OCI-LY3 (cell line): ENCODE data around the gene TBK1.

Experiments used
- H2AFZ ChIP-seq: fragments of 200-600, 300-600 bp; shearing (Covaris generic); 2 replicates; pipeline ENCODE4 v1.6.0; 2014; ENCODE audit warnings: antibody characterized with exemption, low read depth, low read length
- H3K27ac ChIP-seq: fragments of 200-600, 300-600 bp; sonication (generic); 2 replicates; pipeline ENCODE4 v1.5.1; 2014; ENCODE audit warnings: mild to moderate bottlenecking, low read length, moderate library complexity, mixed read lengths
- H3K27me3 ChIP-seq: fragments of 200-600, 300-600 bp; sonication (generic); 2 replicates; pipeline ENCODE4 v1.6.1; 2014; ENCODE audit warnings: low read depth, low read length, mixed read lengths
- H3K36me3 ChIP-seq: fragments of 200-600, 300-600 bp; sonication (generic); replicated peaks from 2 replicates; pipeline ENCODE3; 2014; ENCODE audit warnings: low read depth, low read length, mixed read lengths
- H3K4me1 ChIP-seq: fragments of 300-600, 200-600 bp; sonication (generic); 2 replicates; pipeline ENCODE4 v1.6.1; 2014; ENCODE audit warnings: low read length, mixed read lengths
- H3K4me2 ChIP-seq: fragments of 200-600, 300-600 bp; sonication (generic); 2 replicates; pipeline ENCODE4 v1.6.1; 2014; ENCODE audit warnings: low read length, mixed read lengths
- H3K4me3 ChIP-seq: fragments of 300-600, 200-600 bp; sonication (generic); 2 replicates; pipeline ENCODE4 v1.5.1; 2014; ENCODE audit warnings: antibody characterized with exemption, mild to moderate bottlenecking, low read length, moderate library complexity
- H3K79me2 ChIP-seq: fragments of 300-600, 200-600 bp; shearing (Covaris generic); 2 replicates; pipeline ENCODE4 v1.6.1; 2014; ENCODE audit warnings: mild to moderate bottlenecking, low read length, mixed read lengths
- H3K9ac ChIP-seq: fragments of 300-600, 200-600 bp; shearing (Covaris generic); 2 replicates; pipeline ENCODE4 v1.6.0; 2014; ENCODE audit warnings: mild to moderate bottlenecking, low read length, moderate library complexity
- H3K9me3 ChIP-seq: fragments of 200-600, 300-600 bp; shearing (Covaris generic); 2 replicates; pipeline ENCODE4 v1.6.1; 2014; ENCODE audit warnings: low read length, mixed read lengths; ENCODE audit not compliant: insufficient read depth
- H4K20me1 ChIP-seq: fragments of 200-600, 300-600 bp; sonication (generic); 2 replicates; pipeline ENCODE4 v1.6.1; 2016; ENCODE audit warnings: low read length, mixed read lengths; ENCODE audit not compliant: insufficient read depth
- CTCF ChIP-seq: fragments of 200-600, 300-600 bp; sonication (generic); IDR thresholded peaks from 2 replicates; pipeline ENCODE4 v1.5.1; 2014; ENCODE audit warnings: antibody characterized with exemption, low read length, low read depth
- EZH2phosphoT487 ChIP-seq: fragments of 200-600 bp; shearing (Covaris generic); IDR thresholded peaks from 2 replicates; pipeline ENCODE4 v1.6.1; 2018; ENCODE audit warnings: antibody characterized with exemption, mixed run types, low read depth

TBK1 gene

GRCh38 chr12:64473176-64473575, 21.3 kb downstream of the TBK1 start:
- Histone ChIP-seq H3K27ac (no peak overlapping the region), H3K4me2 (no peak overlapping the region), H2AFZ (no peak overlapping the region), H3K27me3 (no peaks in the 10 kb centered on the region), H3K79me2 (peaks cover 27% of the 10 kb centered on the region), H3K9ac (no peak overlapping the region), H3K9me3 (no peaks in the 10 kb centered on the region), H4K20me1 (peaks cover 3% of the 10 kb centered on the region; the same call in 1 of the 2 replicates), H3K4me1 (no peaks in the 10 kb centered on the region), H3K36me3 (peaks cover 68% of the 10 kb centered on the region), H3K4me3 (no peak overlapping the region)
- no peak for TF ChIP-seq EZH2phosphoT487
- no peak for TF ChIP-seq CTCF

- H3K9ac ChIP-seq: no peak overlapping the region
- H3K79me2 ChIP-seq: peaks cover 32% of the 10 kb centered on the region
- no peak overlapping the region for H3K27ac ChIP-seq
- no peak overlapping the region for H2AFZ ChIP-seq
- peaks cover 56% of the 10 kb centered on the region for H3K36me3 ChIP-seq
- H3K27me3 ChIP-seq: no peaks in the 10 kb centered on the region
- H4K20me1 ChIP-seq: peaks cover 8% of the 10 kb centered on the region; the same call in 1 of the 2 replicates
- no peaks in the 10 kb centered on the region for H3K4me1 ChIP-seq
- H3K4me2 ChIP-seq: no peak overlapping the region
- TF ChIP-seq CTCF: no peak
- no peak for TF ChIP-seq EZH2phosphoT487
- no peak overlapping the region for H3K4me3 ChIP-seq
- no peaks in the 10 kb centered on the region for H3K9me3 ChIP-seq
Measured at GRCh38 chr12:64475518-64475917, 23.6 kb downstream of the TBK1 start.

GRCh38 chr12:64476844-64477243, 24.9 kb downstream of the TBK1 start:
- Histone ChIP-seq H3K79me2 (peaks cover 32% of the 10 kb centered on the region), H3K36me3 (peaks cover 47% of the 10 kb centered on the region), H3K4me3 (no peak overlapping the region), H3K9me3 (no peaks in the 10 kb centered on the region), H3K4me1 (no peaks in the 10 kb centered on the region), H3K4me2 (no peak overlapping the region), H3K9ac (no peak overlapping the region), H3K27me3 (no peaks in the 10 kb centered on the region), H2AFZ (no peak overlapping the region), H3K27ac (no peak overlapping the region), H4K20me1 (peaks cover 8% of the 10 kb centered on the region; the same call in 1 of the 2 replicates)
- TF ChIP-seq CTCF (no peak), EZH2phosphoT487 (no peak)

- H3K27me3 ChIP-seq: no peaks in the 10 kb centered on the region
- H3K9ac ChIP-seq: no peak overlapping the region
- no peak for TF ChIP-seq EZH2phosphoT487
- TF ChIP-seq CTCF: no peak
- peaks cover 8% of the 10 kb centered on the region; the same call in 1 of the 2 replicates for H4K20me1 ChIP-seq
- no peak overlapping the region for H2AFZ ChIP-seq
- no peak overlapping the region for H3K4me2 ChIP-seq
- no peak overlapping the region for H3K4me3 ChIP-seq
- H3K36me3 ChIP-seq: peaks cover 44% of the 10 kb centered on the region
- no peak overlapping the region for H3K27ac ChIP-seq
- no peaks in the 10 kb centered on the region for H3K9me3 ChIP-seq
- no peaks in the 10 kb centered on the region for H3K4me1 ChIP-seq
- H3K79me2 ChIP-seq: peaks cover 32% of the 10 kb centered on the region
Measured at GRCh38 chr12:64478661-64479060, 26.7 kb downstream of the TBK1 start.
